ENCODE data around the gene TTC21A.
"Not testable (repeated sequence)": the region's sequence is repeated elsewhere in the genome, so short reads cannot be mapped to it uniquely, and the experiment has no call there.

The TTC21A gene

GRCh38 chr3:39156421-39156820 lies 48.9 kb downstream of the TTC21A start:
- no peak for DNase-seq

GRCh38 chr3:39157359-39157758 lies 49.9 kb downstream of the TTC21A start:
- no peak for DNase-seq

DNA sequence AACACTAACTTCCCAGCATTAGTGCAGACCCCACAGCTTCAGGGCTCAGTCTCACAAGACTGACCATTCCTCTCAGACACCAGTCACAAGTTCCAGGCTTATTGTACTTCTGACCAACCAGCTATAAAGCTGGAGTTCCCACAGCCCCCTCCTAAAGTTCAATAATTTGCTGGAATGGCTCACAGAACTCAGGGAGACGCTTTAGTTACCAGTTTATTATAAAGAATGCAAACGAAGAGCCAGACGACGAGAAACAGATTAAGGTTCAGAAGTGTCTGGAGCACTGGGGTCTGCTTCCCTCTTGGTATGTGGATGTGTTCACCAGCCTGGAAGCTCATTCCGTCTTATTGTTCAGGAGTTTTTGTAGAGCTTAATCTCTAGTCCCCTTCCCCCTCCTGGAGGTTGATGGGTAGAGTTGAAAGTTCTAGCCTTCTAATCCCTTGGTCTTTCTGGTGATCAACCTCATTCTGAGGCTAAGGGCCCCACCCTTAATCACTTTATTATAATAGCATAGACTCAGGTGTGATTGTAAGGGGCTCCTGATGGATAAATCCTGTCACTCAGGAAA lies 50.8 kb downstream of the TTC21A start:
- no peak for DNase-seq

DNA sequence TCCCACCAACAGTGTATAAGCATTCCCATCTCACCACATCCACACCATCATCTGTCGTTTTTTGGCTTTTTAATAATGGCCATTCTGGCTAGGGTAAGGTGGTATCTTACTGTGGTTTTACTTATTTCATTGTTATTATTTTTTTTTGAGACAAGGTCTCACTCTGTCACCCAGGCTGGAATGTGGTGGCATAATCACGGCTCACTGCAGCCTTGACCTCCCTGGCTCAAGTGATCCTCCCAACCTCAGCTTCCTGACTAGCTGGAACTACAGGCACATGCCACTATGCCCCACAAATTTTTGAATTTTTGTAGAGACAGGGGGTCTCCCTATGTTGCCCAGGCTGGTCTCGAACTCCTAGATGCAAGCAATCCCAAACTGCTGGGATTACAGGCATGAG lies 56.9 kb downstream of the TTC21A start:
- no peak for DNase-seq

- no peak for DNase-seq
Observed at GRCh38 chr3:39165518-39165917, 58.0 kb downstream of the TTC21A start.

- no peak for DNase-seq
Observed at GRCh38 chr3:39166134-39166710, 58.7 kb downstream of the TTC21A start.

DNA sequence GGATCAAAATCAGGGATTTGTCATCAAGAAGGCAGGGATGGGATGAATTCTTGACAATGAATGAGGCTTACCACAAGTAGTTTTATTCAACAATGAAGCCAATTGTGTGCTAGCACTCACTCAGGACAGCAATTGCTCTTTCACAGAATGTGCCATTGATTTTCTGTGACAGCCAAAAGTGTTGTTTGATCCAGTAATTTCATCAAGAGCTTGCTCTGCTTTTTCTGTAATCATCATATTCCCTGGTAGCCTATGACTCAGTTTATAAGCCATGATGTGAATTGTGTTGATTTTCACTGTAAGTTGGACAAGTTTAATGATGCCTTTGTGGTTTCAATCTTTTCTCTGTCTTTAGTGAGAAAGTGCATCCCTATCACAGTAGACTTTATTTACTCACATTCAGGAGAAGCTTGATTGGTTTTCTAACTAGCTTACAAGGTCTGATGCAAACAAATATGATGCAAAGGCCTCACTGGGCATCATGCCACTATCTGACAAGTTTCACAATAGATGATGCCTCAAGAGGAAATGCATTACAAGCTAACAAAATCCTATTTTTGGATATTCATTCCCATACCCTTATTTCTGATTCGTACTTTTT lies 59.6 kb downstream of the TTC21A start:
- no peak for DNase-seq

DNA sequence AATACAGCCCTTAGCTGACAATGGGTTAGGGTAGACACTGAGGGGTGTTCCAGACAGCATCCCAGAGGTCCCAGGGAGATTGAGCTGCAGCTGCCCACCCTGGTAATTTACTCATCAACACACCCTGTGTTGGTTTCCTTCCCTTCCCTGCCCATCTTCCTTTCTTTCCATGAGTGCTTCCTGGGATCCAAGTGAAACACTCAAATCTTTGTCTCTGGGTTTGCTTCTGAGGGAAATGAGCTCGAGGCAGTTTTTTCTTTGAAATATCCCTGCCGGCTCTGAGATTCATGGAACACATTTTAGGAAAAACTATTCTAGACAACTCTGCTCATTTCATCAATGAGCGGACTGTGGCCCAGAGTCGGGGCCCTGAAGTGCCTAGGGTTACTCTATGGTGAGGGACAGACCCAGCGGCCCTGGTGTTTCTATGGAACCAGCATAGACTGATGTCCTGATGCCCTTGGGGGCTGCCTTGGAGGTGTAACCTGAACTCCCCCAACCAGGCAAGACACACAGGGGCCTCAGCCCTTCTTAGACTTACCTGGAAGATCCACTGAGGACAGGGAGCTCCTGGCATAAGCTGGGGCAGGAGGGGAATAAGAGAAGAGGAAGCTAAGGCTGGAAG lies 60.8 kb downstream of the TTC21A start:
- DNase-seq: no peak

DNA sequence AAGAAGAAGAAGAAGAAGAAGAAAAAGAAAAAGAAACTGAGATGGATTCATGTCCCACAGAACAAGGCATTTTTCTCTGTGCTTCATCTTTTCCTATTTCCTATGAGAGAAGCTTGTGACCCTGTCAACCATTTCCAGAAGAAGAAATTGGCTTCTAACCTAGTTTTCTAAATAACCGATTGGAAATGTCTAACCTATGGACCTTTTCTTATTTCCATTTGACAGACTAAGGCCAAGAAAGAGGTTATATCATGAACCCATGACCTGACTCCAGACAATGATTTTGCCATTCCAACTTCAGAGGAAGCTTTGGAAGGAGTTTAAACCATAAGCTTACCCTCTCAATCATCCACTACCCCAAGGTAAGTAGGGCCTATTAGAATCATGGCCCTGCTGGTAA lies 62.2 kb downstream of the TTC21A start:
- DNase-seq: no peak

DNA sequence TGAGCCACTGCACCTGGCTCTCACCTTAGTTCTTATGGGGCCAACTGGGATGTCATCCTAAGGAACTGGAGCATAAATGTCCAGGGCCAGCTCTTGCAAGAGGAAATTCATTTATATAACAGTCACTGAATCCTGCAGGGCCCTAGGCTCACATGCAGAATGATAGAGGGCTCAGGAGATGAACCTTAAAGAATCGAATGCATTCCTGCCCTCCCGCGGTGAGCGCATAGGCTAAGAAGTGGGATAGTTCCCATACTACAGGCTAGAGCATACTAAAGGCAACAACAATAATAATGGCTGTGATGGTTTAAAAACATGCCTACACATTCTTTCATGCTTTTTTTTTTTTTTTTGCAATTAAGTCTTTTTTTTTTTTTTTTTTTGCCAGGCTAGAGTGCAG lies 63.0 kb downstream of the TTC21A start:
- no peak for DNase-seq

DNA sequence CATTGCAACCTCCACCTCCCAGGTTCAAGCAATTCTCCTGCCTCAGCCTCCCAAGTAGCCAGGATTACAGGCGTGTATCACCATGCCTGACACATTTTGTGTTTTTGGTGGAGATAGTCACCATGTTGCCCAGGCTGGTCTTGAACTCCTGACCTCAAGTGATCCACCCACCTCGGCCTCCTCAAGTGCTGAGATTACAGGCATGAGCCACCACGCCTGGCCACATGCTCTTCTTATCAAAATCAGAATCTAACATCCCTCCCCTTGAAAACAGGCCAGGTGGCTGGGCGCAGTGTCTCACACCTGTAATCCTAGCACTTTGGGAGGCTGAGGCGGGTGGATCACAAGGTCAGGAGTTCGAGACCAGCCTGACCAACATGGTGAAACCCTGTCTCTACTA lies 63.4 kb downstream of the TTC21A start:
- DNase-seq: not testable (repeated sequence)

DNA sequence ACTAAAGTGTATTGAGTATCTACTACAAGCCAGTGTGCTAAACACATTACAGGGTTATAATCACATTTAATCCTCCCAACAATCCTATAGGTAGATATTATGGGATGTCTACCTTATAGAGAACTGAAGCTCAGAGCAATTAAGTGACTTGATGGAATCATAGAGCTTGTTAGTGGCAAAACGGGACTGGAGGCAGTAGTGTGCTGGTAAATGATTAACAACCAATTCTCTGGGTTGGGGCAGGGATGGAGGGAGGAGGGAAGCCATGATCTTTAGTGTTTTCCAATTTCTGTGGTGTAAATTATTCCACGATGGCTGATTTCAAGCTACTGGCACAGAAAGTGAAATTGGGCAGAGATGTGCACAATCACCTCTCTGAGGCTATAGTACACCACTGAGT lies 64.4 kb downstream of the TTC21A start:
- DNase-seq: no peak

DNA sequence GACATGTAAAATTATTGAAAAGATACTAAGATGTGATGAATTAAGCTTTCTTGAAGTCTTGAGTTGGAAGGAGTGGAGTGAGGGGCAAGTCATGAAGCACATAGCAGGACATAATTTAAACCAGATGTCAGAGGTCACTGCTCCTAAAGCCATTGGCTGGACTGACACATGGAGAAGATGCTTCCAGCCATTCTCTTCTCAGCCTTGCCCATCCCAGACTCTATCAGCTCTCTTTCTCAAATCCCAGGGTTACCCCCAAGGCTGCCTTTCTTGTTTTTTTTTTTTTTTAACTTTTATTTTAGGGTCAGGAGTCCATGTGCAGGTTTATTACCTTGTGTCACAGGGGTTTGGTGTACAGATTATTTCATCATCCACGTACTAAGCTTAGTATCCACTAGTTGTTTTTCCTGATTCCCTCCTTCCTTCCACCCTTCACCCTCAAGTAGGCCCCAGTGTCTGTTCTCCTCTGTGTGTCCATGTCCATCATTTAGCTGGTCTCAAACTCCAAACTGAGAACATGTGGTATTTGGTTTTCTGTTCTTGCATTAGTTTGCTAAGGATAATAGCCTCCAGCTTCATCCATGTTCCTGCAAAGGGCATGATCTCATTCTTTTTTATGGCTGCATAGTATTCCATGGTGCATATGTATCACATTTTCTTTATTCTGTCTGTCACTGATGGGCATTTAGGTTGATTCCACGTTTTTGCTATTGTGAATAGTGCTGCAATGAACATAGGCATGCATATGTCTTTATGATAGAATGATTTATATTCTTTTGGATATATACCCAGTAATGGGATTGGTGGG lies 66.0 kb downstream of the TTC21A start:
- DNase-seq: no peak

DNA sequence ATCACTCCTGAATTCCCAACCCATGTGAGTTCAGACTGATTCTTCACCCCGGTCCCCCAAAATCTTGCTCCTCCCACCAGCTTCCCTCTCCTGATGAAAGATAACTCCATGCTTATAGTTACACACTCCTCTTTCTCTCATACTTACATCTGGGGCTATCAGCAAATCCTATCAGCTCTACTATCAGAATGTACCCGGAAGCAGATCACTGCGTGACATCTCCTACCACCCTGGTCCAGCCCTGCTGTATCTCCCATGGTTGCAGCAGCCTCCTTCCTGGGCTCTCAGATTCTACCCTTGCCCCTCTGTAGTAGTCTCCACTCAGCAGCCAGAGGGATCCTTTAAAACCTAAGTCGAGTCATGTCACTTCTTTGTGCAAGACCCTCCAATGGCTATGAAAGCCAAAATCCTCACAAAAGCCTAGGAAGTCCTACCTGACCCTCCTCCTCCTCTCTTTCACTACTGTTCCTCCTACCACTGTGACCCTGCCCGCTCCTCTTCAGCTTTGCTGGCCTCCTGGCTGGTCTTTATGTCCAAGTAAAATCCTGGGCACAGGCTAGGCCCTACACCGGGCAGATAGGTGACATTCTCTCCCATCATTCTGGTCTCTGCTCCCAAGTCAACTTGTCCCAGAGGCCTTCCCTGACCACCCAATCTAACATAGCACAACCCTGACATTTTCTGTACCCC lies 68.7 kb downstream of the TTC21A start:
- no peak for DNase-seq

DNA sequence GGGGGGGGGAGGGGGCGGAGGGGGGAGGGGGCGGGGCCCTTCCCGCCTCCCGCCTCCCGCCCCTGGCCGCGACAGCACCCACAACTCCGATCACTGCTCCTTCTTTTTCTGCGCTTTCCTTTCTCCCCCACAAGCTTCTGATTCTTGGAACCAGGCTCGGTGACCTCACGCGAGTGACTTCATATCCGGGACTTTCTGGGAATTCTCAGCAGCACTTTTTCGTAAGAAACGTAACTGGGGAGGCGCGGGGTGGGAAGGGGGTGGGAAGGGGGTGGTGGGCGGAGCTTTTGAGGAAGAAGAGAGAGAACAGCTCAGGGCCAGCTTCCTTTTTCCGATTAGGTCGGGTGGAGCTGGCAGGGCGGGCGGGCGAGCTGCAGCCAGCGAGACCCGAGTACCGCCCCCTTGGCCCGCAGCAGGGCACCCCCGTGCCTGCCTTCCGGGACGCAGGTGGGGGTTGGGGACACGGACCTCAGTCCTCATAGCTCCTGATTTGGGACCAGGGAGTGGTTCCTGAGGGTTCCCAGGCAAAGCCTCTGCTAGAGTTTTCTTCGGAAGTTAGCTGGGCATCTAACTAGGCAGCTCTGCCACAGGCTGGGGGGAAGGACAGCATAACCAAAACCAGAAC lies 70.3 kb downstream of the TTC21A start:
- DNase-seq: peak; percentile 68

DNA sequence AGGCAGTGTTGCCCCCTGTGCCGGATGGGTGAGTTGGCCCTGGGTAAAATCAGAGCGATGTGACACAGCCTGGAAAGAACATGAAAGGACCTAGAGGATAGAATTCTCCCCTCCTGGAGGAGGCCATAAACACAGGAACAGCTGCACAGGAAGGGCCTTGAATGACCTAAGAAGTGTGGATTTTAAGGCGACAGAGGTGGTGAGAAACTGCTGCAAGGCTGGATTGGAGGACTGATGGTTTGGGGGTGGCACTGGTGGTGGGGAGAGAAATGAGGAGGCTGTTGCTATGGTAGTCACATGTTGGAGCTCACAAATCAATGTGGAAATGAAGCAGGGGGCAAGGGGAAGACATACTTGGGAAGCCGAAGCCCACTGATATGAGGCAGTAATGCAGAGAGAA lies 71.1 kb downstream of the TTC21A start:
- DNase-seq: no peak

DNA sequence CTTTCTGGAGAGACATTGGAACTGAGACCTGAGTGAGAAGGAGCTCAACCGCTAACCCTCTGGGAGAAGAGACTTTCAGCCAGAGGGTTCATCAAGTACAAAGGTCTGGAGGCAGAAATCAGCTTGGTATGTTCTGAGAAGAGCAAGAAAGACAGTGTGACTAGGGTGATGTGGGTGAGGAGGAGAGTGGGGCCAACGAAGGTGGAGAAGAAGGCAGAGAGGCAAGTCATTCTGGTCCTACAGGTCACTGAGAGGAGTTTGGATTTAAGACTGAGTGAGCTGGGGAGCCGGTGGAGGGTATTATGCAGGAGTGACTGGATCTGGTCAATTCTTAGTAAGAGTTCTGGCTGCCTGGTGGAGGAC lies 72.7 kb downstream of the TTC21A start:
- DNase-seq: no peak

DNA sequence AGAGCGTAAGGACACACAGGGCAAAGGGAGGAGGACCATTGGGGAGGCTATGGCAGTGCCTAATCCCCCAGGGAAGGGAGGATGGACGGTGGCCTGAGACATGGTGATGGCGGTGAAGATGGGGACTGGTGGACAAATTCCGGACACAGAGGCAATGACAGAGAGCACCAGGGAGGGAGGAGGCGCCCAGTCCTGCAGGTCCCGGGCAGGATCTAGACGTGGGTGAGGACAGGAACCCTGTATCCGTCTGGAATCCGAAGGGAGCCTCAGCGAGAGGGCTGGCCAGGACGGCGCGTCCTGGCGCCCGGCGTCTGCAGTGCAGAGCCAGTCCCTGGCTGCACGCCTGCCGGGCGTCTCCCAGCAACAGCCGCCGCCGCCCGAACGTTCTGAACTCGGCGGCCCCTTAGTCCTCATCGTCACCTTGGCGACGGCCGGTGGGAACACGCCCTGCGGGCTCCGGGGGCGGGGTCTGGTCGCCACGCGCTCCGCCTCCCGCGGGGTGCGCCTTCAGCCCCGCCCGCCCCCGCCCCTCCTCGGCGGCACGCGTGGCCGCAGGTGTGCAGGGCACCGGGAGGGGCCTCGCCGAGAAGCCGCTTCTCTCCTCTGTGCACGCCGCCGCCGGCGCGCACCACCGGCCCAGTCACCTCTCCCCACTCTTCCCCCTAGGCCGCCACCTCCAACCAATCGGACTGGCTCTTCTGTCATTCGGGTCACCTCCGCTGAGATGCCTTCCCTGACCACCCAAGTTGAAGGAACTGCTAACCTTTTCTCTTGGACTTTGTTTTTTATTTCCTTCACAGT lies 73.3 kb downstream of the TTC21A start:
- DNase-seq: peak; percentile 86

- DNase-seq: no peak
Observed at GRCh38 chr3:39181408-39182335, 74.2 kb downstream of the TTC21A start.

All from effector CD8-positive, alpha-beta T cell (primary cell).